GM19035 (cell line): ENCODE data around the gene TAOK3.
A peak's percentile ranks its signal among the peaks of the same experiment; 100 is the strongest.
"Not testable (repeated sequence)": the region's sequence is repeated elsewhere in the genome, so short reads cannot be mapped to it uniquely, and the experiment has no call there.

Experiments
- ATAC-seq: cut with Tn5 transposase; IDR thresholded peaks from one replicate; pipeline ENCODE4 v1.9.1; 2021; ENCODE audit not compliant: unreplicated experiment

TAOK3 gene

GRCh38 chr12:118374126-118374725, 1.5 kb upstream of the TAOK3 start:
- no peak for ATAC-seq

- ATAC-seq: no peak
These were observed 909 bp upstream of the TAOK3 start for GRCh38 chr12:118373616-118374015.

GRCh38 chr12:118371321-118372282, 1.1 kb downstream of the TAOK3 start:
- no peak for ATAC-seq

- no peak for ATAC-seq
These were observed 2.1 kb downstream of the TAOK3 start for GRCh38 chr12:118370601-118371000.

GRCh38 chr12:118368821-118369220, 3.9 kb downstream of the TAOK3 start:
- ATAC-seq: no peak

GRCh38 chr12:118361889-118362288, 10.8 kb downstream of the TAOK3 start:
- ATAC-seq: no peak

GRCh38 chr12:118361092-118361404, 11.7 kb downstream of the TAOK3 start:
- ATAC-seq: no peak

GRCh38 chr12:118359541-118359915, 13.2 kb downstream of the TAOK3 start:
- no peak for ATAC-seq

- no peak for ATAC-seq
These were observed 13.8 kb downstream of the TAOK3 start for GRCh38 chr12:118358612-118359540.

GRCh38 chr12:118358008-118358359, 14.7 kb downstream of the TAOK3 start:
- no peak for ATAC-seq

GRCh38 chr12:118357257-118358007, 15.3 kb downstream of the TAOK3 start:
- ATAC-seq: peak; percentile 69

GRCh38 chr12:118356809-118357256, 15.9 kb downstream of the TAOK3 start:
- peak; percentile 21 for ATAC-seq

GRCh38 chr12:118355843-118356242, 16.9 kb downstream of the TAOK3 start:
- ATAC-seq: no peak

GRCh38 chr12:118354903-118355302, 17.8 kb downstream of the TAOK3 start:
- ATAC-seq: no peak

GRCh38 chr12:118354503-118354902, 18.2 kb downstream of the TAOK3 start:
- not testable (repeated sequence) for ATAC-seq

- ATAC-seq: no peak
These were observed 19.0 kb downstream of the TAOK3 start for GRCh38 chr12:118353721-118354120.

GRCh38 chr12:118350908-118351559, 21.7 kb downstream of the TAOK3 start:
- ATAC-seq: no peak

GRCh38 chr12:118347916-118348315, 24.8 kb downstream of the TAOK3 start:
- ATAC-seq: no peak

- ATAC-seq: no peak
These were observed 25.8 kb downstream of the TAOK3 start for GRCh38 chr12:118346895-118347294.

GRCh38 chr12:118345355-118345754, 27.4 kb downstream of the TAOK3 start:
- ATAC-seq: no peak
